H9 (cell line): ENCODE data around the gene LMF2. TPM values are rescaled to one million over a fixed set of nuclear protein-coding genes. Genes with fewer than 3 reads are reported as not detected.

Experiments used
- DNase-seq: peaks from one replicate; pipeline ENCODE4 v3.0.0-alpha.2; 2017
- H2AFZ ChIP-seq: one replicate; pipeline ENCODE4 v1.6.1; 2013; ENCODE audit warnings: mild to moderate bottlenecking, low read length, control low read depth, moderate library complexity
- H2AK5ac ChIP-seq: 2 replicates; pipeline ENCODE4 v1.6.1; 2013; ENCODE audit warnings: low read length, control low read depth, mixed read lengths; ENCODE audit not compliant: insufficient read length
- H2BK120ac ChIP-seq: one replicate; pipeline ENCODE4 v1.6.1; 2013; ENCODE audit warnings: low read depth, mild to moderate bottlenecking, low read length, control low read depth, inconsistent platforms; ENCODE audit not compliant: poor library complexity, severe bottlenecking
- H2BK12ac ChIP-seq: 2 replicates; pipeline ENCODE4 v1.6.1; 2013; ENCODE audit warnings: low read length, control low read depth, mixed read lengths, low read depth; ENCODE audit not compliant: insufficient read length
- H2BK15ac ChIP-seq: 2 replicates; pipeline ENCODE4 v1.6.1; 2013; ENCODE audit warnings: low read depth, low read length, control low read depth
- H2BK20ac ChIP-seq: one replicate; pipeline ENCODE4 v1.6.1; 2013; ENCODE audit warnings: low read depth, mild to moderate bottlenecking, low read length, control low read depth, inconsistent platforms; ENCODE audit not compliant: poor library complexity, severe bottlenecking
- H2BK5ac ChIP-seq: 2 replicates; pipeline ENCODE4 v1.6.1; 2013; ENCODE audit warnings: low read length, control low read depth, mixed read lengths; ENCODE audit not compliant: insufficient read length
- H3K14ac ChIP-seq: 2 replicates; pipeline ENCODE4 v1.6.1; 2013; ENCODE audit warnings: low read length, control low read depth; ENCODE audit not compliant: insufficient read depth
- H3K18ac ChIP-seq: 2 replicates; pipeline ENCODE4 v1.6.1; 2013; ENCODE audit warnings: low read depth, mild to moderate bottlenecking, mixed read lengths, low read length, control low read depth; ENCODE audit not compliant: insufficient read length
- H3K23ac ChIP-seq: 2 replicates; pipeline ENCODE4 v1.6.1; 2013; ENCODE audit warnings: low read length, control low read depth, mixed read lengths, low read depth; ENCODE audit not compliant: insufficient read length
- H3K23me2 ChIP-seq: 2 replicates; pipeline ENCODE4 v1.6.1; 2013; ENCODE audit warnings: low read depth, mild to moderate bottlenecking, mixed read lengths, low read length, control low read depth; ENCODE audit not compliant: insufficient read length, poor library complexity, severe bottlenecking
- H3K27ac ChIP-seq: 2 replicates; pipeline ENCODE4 v1.5.1; 2013; ENCODE audit warnings: low read length, control low read depth, mixed read lengths, low read depth; ENCODE audit not compliant: insufficient read length
- H3K27me3 ChIP-seq: 2 replicates; pipeline ENCODE4 v1.6.1; 2013; ENCODE audit warnings: low read length, control low read depth, inconsistent platforms; ENCODE audit not compliant: insufficient read depth
- H3K4ac ChIP-seq: 2 replicates; pipeline ENCODE4 v1.6.1; 2013; ENCODE audit warnings: low read depth, mild to moderate bottlenecking, control low read depth, inconsistent platforms, low read length, moderate library complexity
- H3K4me1 ChIP-seq: 2 replicates; pipeline ENCODE4 v1.6.1; 2013; ENCODE audit warnings: low read length, control low read depth, inconsistent platforms; ENCODE audit not compliant: insufficient read depth
- H3K4me2 ChIP-seq: 2 replicates; pipeline ENCODE4 v1.6.1; 2013; ENCODE audit warnings: low read length, control low read depth, mixed read lengths; ENCODE audit not compliant: insufficient read length, insufficient read depth
- H3K56ac ChIP-seq: 2 replicates; pipeline ENCODE4 v1.6.1; 2013; ENCODE audit warnings: low read depth, mild to moderate bottlenecking, mixed read lengths, low read length, control low read depth; ENCODE audit not compliant: insufficient read length
- H3K79me1 ChIP-seq: 2 replicates; pipeline ENCODE4 v1.6.1; 2013; ENCODE audit warnings: low read depth, mild to moderate bottlenecking, moderate library complexity, low read length, control low read depth, inconsistent platforms; ENCODE audit not compliant: insufficient read depth, poor library complexity, severe bottlenecking
- H3K79me2 ChIP-seq: 2 replicates; pipeline ENCODE4 v1.6.1; 2013; ENCODE audit warnings: low read length, control low read depth, inconsistent platforms; ENCODE audit not compliant: insufficient read depth
- H3K9ac ChIP-seq: 2 replicates; pipeline ENCODE4 v1.6.1; 2013; ENCODE audit warnings: low read length, control low read depth, mixed read lengths; ENCODE audit not compliant: insufficient read length; ENCODE audit errors: extremely low read depth
- H3K9me3 ChIP-seq: one replicate; pipeline ENCODE4 v1.6.1; 2013; ENCODE audit warnings: low read depth, low read length, inconsistent platforms; ENCODE audit not compliant: control insufficient read depth
- H3T11ph ChIP-seq: one replicate; pipeline ENCODE4 v1.6.1; 2013; ENCODE audit warnings: mild to moderate bottlenecking, low read length, control low read depth, inconsistent platforms
- H4K20me1 ChIP-seq: one replicate; pipeline ENCODE4 v1.6.1; 2013; ENCODE audit not compliant: control insufficient read depth, insufficient read length, insufficient read depth
- H4K5ac ChIP-seq: 2 replicates; pipeline ENCODE4 v1.6.1; 2013; ENCODE audit warnings: low read depth, mild to moderate bottlenecking, mixed read lengths, low read length, control low read depth; ENCODE audit not compliant: insufficient read length
- H4K8ac ChIP-seq: replicated peaks from 2 replicates; pipeline ENCODE4 v1.6.1; 2013; ENCODE audit warnings: low read length, control low read depth, mixed read lengths, low read depth; ENCODE audit not compliant: insufficient read length
- H4K91ac ChIP-seq: 2 replicates; pipeline ENCODE4 v1.6.1; 2013; ENCODE audit warnings: low read depth, mild to moderate bottlenecking, moderate library complexity, mixed read lengths, low read length, control low read depth; ENCODE audit not compliant: insufficient read length
- H3K27ac Mint-ChIP-seq, 3 experiments: 2 replicates in 2 of 3; 3 replicates in 1 of 3; pipeline ENCODE4 v1.8.0; 2020 to 2021; ENCODE audit warnings: mixed read lengths in 3 of 3, mild to moderate bottlenecking in 1 of 3, moderate library complexity in 1 of 3
- H3K27me3 Mint-ChIP-seq: 2 replicates; pipeline ENCODE4 v1.8.0; 2021; ENCODE audit warnings: low read depth, mild to moderate bottlenecking, moderate library complexity, mixed read lengths
- H3K36me3 Mint-ChIP-seq, 3 experiments: 2 replicates in 2 of 3; 3 replicates in 1 of 3; pipeline ENCODE4 v1.8.0; 2020 to 2021; ENCODE audit warnings: low read depth in 3 of 3, mixed read lengths in 3 of 3; ENCODE audit not compliant: insufficient read depth in 1 of 3
- H3K4me1 Mint-ChIP-seq, 2 experiments: 2 replicates each; pipeline ENCODE4 v1.8.0; 2020; ENCODE audit warnings: mixed read lengths in 2 of 2
- H3K4me3 Mint-ChIP-seq, 2 experiments: 2 replicates in 1 of 2; 3 replicates in 1 of 2; pipeline ENCODE4 v1.8.0; 2020 to 2021; ENCODE audit warnings: mild to moderate bottlenecking in 2 of 2, mixed read lengths in 2 of 2, moderate library complexity in 1 of 2
- H3K9me3 Mint-ChIP-seq, 2 experiments: 2 replicates in 1 of 2; 3 replicates in 1 of 2; pipeline ENCODE4 v1.8.0; 2020; ENCODE audit warnings: mild to moderate bottlenecking in 2 of 2, mixed read lengths in 2 of 2, moderate library complexity in 1 of 2
- WGBS: extraction: QIAGEN DNeasy Blood & Tissue Kit; methylation state at CpG from one replicate; pipeline ENCODE4 v1.1.7; 2013; ENCODE audit warnings: missing lambda C conversion rate, low lambda C conversion rate, mixed read lengths; ENCODE audit not compliant: insufficient read length; ENCODE audit errors: extremely low coverage; 5-methylcytosine and 5-hydroxymethylcytosine counted together
- total RNA-seq: library from RNA; stranded (reverse); gene quantifications from 2 replicates; pipeline ENCODE4 v1.2.1, GENCODE V29; 2021
- TF ChIP-seq, protein P1 (sequence below): fragments of 200-600 bp; sonication (generic); conservative IDR thresholded peaks from 3 replicates; pipeline ENCODE4 v1.8.0; 2021; ENCODE audit warnings: antibody characterized with exemption, mild to moderate bottlenecking

Gene LMF2
- total RNA-seq, 1 experiment from 2014 or later = 43.6 TPM

DNA sequence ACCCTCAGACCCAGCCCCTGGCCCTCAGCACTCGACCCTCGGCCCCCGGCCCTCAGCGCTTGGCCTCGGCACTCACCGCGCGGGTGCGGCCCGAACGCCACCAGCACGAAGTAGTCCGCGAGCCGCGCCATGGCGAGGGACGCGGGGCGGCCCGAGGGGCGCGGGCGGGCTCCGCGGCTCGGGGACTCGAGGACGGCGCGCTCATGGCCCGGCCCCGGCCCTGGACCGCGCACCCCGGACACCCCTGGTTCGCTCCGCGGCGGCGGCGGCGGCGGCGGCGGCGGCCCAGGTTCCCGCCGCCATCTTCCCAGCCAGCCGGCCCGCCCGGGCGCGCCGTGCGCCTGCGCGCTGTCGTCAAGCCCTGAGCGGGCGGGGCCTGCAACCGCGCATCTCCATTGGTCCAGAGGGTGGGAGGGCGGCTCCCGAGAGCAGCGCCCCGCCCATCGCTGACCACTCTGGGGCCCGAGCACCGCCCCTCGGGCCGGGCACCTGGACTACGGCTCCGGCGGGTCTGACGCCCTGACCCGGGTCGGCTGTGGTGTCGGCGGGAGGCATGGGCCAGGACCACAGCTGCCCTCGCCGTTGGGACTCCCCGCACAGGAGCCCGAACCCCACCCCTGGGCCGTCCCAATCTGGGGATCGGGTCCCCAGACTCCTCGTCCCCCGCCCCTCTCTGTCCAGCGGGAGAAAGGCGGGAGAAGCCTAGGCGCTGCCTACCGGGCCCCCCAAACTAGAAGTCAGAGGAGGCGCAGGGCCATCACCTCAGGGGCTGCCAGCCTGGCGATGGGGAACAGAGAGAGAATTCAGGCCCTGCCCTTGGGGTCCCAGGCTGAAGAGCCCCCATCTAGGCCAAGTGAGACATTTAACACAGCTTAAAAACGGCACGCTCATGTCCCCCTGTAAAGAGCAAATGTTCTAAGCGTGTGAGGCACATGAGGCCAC, 32.5 kb downstream of the LMF2 start, which contains the start of gene SBF1:
Gene SBF1, minus strand, starts transcription at position 326 of the 942 bp plus-strand sequence. Its CDS starts 195 bp downstream, at position 131.
- H3K79me2 ChIP-seq = peaks cover 16% of the 10 kb centered on the region; the same call in 1 of the 2 replicates
- Mint-ChIP-seq H3K27me3 (peaks cover 27% of the 10 kb centered on the region), H3K27ac (peak within 1 kb of the TSS in 1 of 3 experiments; percentile 61; a peak in 2 of 7 replicates), H3K4me3 (peak within 1 kb of the TSS; percentile 81 to 91), H3K36me3 (peaks cover 0 to 7% (median 0%) of the 10 kb centered on the region in 3 experiments; a peak in 4 of 7 replicates), H3K9me3 (no peaks in the 10 kb centered on the region), H3K4me1 (peaks cover 33 to 39% of the 10 kb centered on the region in 2 experiments)
- no peak within 1 kb of the TSS for H2BK120ac ChIP-seq
- H3K23ac ChIP-seq = no peak within 1 kb of the TSS
- H2AK5ac ChIP-seq = no peak within 1 kb of the TSS
- no peaks in the 10 kb centered on the region; the same call in 1 of the 2 replicates for H3K4me1 ChIP-seq
- H3K14ac ChIP-seq = peak within 1 kb of the TSS; percentile 58
- no peak within 1 kb of the TSS for H4K5ac ChIP-seq
- H2BK5ac ChIP-seq = no peak within 1 kb of the TSS
- H3K23me2 ChIP-seq = peaks cover 13% of the 10 kb centered on the region
- TF ChIP-seq, protein P1, sequence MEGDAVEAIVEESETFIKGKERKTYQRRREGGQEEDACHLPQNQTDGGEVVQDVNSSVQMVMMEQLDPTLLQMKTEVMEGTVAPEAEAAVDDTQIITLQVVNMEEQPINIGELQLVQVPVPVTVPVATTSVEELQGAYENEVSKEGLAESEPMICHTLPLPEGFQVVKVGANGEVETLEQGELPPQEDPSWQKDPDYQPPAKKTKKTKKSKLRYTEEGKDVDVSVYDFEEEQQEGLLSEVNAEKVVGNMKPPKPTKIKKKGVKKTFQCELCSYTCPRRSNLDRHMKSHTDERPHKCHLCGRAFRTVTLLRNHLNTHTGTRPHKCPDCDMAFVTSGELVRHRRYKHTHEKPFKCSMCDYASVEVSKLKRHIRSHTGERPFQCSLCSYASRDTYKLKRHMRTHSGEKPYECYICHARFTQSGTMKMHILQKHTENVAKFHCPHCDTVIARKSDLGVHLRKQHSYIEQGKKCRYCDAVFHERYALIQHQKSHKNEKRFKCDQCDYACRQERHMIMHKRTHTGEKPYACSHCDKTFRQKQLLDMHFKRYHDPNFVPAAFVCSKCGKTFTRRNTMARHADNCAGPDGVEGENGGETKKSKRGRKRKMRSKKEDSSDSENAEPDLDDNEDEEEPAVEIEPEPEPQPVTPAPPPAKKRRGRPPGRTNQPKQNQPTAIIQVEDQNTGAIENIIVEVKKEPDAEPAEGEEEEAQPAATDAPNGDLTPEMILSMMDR = no peak
- no peak within 1 kb of the TSS for H2BK20ac ChIP-seq
- peak within 1 kb of the TSS; percentile 68 for H3K4me2 ChIP-seq
- peak; percentile 91 for DNase-seq
- no peak within 1 kb of the TSS for H3K4ac ChIP-seq
- H3K18ac ChIP-seq = peak within 1 kb of the TSS; percentile 39
- H2BK15ac ChIP-seq = no peak within 1 kb of the TSS
- peaks cover 4% of the 10 kb centered on the region for H4K20me1 ChIP-seq
- H3K27me3 ChIP-seq = peaks cover 4% of the 10 kb centered on the region; the same call in 1 of the 2 replicates
- H4K91ac ChIP-seq = no peak within 1 kb of the TSS
- peaks cover 14% of the 10 kb centered on the region for H3K79me1 ChIP-seq
- no peak within 1 kb of the TSS for H2BK12ac ChIP-seq
- no peak within 1 kb of the TSS for H2AFZ ChIP-seq
- peak within 1 kb of the TSS; percentile 42 for H3K9ac ChIP-seq
- whole genome bisulfite sequencing = no CpG with 5 or more reads among the region's 97 CpGs
- no peak within 1 kb of the TSS for H3T11ph ChIP-seq
- H3K9me3 ChIP-seq = no peaks in the 10 kb centered on the region
- H3K27ac ChIP-seq = no peak within 1 kb of the TSS
- H4K8ac ChIP-seq = no peak within 1 kb of the TSS
- no peak within 1 kb of the TSS for H3K56ac ChIP-seq
